ENCODE results near the gene VCAN.

VCAN gene

DNA sequence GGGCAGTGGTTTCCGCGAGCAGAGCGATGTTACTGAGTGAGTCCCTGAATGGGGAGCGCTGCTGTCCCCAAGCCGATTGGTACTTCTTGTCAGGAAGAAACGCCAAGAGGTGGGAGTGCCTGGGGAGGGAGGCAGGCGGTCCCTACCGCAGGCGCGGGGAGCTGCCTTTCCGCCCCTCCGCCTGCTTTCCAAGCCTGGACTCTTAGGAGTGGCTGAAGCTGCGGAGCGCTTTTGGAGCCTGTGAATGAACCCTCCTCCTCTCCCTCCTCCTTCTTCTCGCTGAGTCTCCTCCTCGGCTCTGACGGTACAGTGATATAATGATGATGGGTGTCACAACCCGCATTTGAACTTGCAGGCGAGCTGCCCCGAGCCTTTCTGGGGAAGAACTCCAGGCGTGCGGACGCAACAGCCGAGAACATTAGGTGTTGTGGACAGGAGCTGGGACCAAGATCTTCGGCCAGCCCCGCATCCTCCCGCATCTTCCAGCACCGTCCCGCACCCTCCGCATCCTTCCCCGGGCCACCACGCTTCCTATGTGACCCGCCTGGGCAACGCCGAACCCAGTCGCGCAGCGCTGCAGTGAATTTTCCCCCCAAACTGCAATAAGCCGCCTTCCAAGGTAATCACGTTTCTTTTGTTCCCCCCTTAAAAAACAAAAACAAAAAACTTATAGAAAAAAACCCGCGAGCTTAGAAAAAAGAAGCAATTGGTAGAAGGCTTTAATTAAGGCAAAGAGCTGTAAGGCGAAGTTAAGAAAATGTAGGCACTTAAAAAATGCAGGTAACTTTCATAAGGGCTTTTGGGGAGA lies at the start of gene VCAN:
Gene VCAN, plus strand, starts transcription at position 340 of the 808 bp plus-strand sequence. CDS start 11,775 bp downstream, outside the sequence.
- Histone ChIP-seq H3K4me3 (peak within 1 kb of the TSS; percentile 87), H3K36me3 (ENCODE audit: insufficient read depth, low read length) (no peaks in the 10 kb centered on the region), H3K27ac (no peak within 1 kb of the TSS), H3K9me3 (ENCODE audit: low read depth, low read length) (no peaks in the 10 kb centered on the region), H3K9ac (ENCODE audit: insufficient read length) (no peak within 1 kb of the TSS)
- TF ChIP-seq EZH2 (IDR thresholded peaks at IDR 0.05) (no peak), FOXP2 (optimal IDR thresholded peaks at IDR 0.05; ENCODE audit: control extremely low read depth, extremely low read length, insufficient read depth) (no peak), POLR2AphosphoS5 (IDR thresholded peaks at IDR 0.05; ENCODE audit: borderline replicate concordance, low read depth, low read length) (no peak)
- no peak for DNase-seq (ENCODE audit: low read depth, low spot score)

DNA sequence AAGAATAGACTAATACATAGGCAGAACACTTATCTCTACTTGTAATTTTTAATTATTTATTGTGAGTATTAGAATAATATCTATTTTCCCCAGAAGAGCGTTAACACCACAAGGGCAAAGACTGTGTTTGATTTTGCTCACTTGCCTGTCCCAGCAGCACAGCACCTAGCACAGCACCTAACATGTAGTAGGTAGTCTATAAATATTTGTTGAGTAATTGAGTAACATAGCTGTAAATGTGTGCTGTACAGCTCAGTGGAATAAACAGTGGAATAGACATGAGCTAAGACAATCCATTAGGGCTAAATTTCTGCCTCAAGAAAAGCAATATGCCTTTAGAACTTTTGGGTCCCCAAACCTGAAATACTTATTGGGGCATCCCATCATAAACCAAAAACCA lies 49.3 kb upstream of the VCAN start:
- Histone ChIP-seq H3K9ac (ENCODE audit: insufficient read length) (no peak overlapping the region), H3K36me3 (ENCODE audit: insufficient read depth, low read length) (no peaks in the 10 kb centered on the region), H3K4me3 (no peak overlapping the region), H3K27ac (no peak overlapping the region), H3K9me3 (ENCODE audit: low read depth, low read length) (no peaks in the 10 kb centered on the region; the same call in 1 of the 2 replicates)
- TF ChIP-seq EZH2 (IDR thresholded peaks at IDR 0.05), result no peak
- no peak for TF ChIP-seq POLR2AphosphoS5 (IDR thresholded peaks at IDR 0.05; ENCODE audit: borderline replicate concordance, low read depth, low read length)
- TF ChIP-seq FOXP2 (optimal IDR thresholded peaks at IDR 0.05; ENCODE audit: control extremely low read depth, extremely low read length, insufficient read depth), result no peak
- DNase-seq (ENCODE audit: low read depth, low spot score), result no peak

DNA sequence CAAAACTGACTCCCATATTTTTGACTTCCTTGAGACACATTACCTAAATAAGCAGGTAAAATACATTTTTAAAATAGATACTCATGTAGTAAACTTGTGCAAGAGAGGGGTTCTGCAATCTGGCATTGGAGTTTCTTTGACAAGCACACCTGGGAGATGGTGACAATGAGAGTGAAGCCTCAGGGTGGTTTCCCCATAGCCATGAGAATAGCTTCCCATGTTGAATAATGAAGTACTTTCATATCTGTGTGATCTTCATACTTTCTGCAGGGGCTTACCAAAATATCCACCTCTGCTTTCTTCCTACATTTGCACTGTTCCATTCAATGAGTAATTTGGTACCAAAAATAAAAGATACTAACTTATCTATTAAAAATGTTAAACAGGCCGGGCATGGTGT lies 44.7 kb upstream of the VCAN start:
- no peak overlapping the region for H3K4me3 ChIP-seq
- no peaks in the 10 kb centered on the region; the same call in 1 of the 2 replicates for H3K9me3 ChIP-seq (ENCODE audit: low read depth, low read length)
- no peak for TF ChIP-seq EZH2 (IDR thresholded peaks at IDR 0.05)
- no peak for TF ChIP-seq FOXP2 (optimal IDR thresholded peaks at IDR 0.05; ENCODE audit: control extremely low read depth, extremely low read length, insufficient read depth)
- TF ChIP-seq POLR2AphosphoS5 (IDR thresholded peaks at IDR 0.05; ENCODE audit: borderline replicate concordance, low read depth, low read length), result no peak
- H3K9ac ChIP-seq (ENCODE audit: insufficient read length), result no peak overlapping the region
- H3K36me3 ChIP-seq (ENCODE audit: insufficient read depth, low read length), result no peaks in the 10 kb centered on the region
- no peak for DNase-seq (ENCODE audit: low read depth, low spot score)
- no peak overlapping the region for H3K27ac ChIP-seq

DNA sequence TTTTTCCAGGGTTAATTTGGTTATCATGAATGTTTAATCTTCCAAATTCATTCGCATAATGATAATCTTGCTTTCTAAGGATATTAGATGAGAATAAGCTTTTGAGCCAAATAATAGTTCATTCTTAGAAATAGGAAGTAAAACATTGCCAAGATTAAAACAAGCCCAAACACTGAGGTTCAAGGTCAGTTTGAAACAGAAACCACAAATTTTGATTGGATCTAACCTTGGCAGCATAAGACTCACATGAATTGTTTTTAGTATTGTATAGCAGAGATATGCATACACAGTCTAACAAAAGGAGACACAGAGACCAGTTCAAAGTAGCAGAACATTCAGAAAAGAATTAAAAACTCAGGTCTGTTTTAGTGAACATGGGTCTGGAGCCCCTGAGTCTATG lies 43.4 kb upstream of the VCAN start:
- H3K9me3 ChIP-seq (ENCODE audit: low read depth, low read length), result no peaks in the 10 kb centered on the region; the same call in 1 of the 2 replicates
- H3K4me3 ChIP-seq, result no peak overlapping the region
- TF ChIP-seq POLR2AphosphoS5 (IDR thresholded peaks at IDR 0.05; ENCODE audit: borderline replicate concordance, low read depth, low read length) (no peak), FOXP2 (optimal IDR thresholded peaks at IDR 0.05; ENCODE audit: control extremely low read depth, extremely low read length, insufficient read depth) (no peak), EZH2 (IDR thresholded peaks at IDR 0.05) (no peak)
- no peak overlapping the region for H3K9ac ChIP-seq (ENCODE audit: insufficient read length)
- no peak for DNase-seq (ENCODE audit: low read depth, low spot score)
- no peak overlapping the region for H3K27ac ChIP-seq
- H3K36me3 ChIP-seq (ENCODE audit: insufficient read depth, low read length), result no peaks in the 10 kb centered on the region

DNA sequence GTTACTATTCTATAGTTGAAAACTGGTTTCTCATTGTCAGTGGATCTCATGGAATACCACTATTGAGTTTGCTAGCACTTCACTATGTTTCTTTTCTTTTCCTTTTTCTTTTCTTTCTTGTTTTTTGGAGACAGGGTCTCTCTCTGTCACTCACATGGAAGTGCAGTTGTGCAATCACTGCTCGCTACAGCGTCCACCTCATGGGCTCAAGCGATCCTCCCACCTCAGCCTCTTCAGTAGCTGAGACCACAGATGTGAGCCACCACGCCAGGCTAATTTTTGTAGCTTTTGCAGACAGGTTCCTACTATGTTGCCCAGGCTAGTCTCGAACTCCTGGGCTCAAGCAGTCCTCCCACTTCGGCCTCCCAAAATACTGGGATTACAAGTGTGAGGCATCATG lies 42.7 kb upstream of the VCAN start:
- Histone ChIP-seq H3K27ac (no peak overlapping the region), H3K4me3 (no peak overlapping the region), H3K9ac (ENCODE audit: insufficient read length) (no peak overlapping the region), H3K9me3 (ENCODE audit: low read depth, low read length) (no peaks in the 10 kb centered on the region; the same call in 1 of the 2 replicates), H3K36me3 (ENCODE audit: insufficient read depth, low read length) (no peaks in the 10 kb centered on the region)
- no peak for DNase-seq (ENCODE audit: low read depth, low spot score)
- TF ChIP-seq POLR2AphosphoS5 (IDR thresholded peaks at IDR 0.05; ENCODE audit: borderline replicate concordance, low read depth, low read length), result no peak
- no peak for TF ChIP-seq EZH2 (IDR thresholded peaks at IDR 0.05)
- TF ChIP-seq FOXP2 (optimal IDR thresholded peaks at IDR 0.05; ENCODE audit: control extremely low read depth, extremely low read length, insufficient read depth), result no peak

DNA sequence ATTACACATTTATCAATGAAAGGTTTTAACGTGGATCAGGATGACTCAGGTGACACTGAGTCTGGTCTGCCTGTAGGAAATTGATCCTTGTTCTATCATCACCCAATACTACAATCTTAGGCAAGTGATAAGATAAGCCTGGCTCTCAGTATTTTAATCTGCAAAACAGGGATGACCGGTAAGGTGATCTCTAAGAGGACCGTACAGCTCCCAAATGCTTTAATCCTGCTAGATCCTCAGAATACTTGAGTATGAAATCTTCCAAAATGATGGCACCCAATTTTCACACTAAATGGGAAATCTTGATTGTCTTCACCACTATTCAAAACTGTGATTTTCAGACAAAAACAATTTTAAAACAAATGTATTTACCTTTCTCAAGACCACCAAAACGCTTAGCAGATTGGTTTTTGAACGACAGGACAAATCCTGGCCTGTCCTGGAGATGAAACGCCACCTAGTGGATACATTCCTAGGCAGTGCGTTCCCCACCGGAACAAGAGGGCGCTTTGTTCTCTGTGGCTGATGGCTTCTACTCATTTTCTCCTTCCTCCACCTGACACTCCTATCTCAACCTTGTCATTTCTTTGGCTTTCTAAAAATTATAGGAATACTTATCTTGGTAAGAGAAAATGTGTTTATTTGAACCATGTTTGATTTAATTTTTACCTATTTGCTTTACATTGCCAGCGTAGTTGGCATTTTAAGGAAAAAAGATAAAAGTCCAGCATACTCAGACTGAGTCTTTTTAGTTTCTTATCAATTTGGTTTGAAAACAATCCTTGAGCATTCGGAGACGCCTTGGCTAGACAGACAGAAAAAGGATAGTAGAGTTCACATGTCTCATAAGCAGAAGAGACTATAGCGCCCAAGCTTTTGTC lies 41.2 kb upstream of the VCAN start:
- no peak overlapping the region for H3K27ac ChIP-seq
- no peaks in the 10 kb centered on the region for H3K36me3 ChIP-seq (ENCODE audit: insufficient read depth, low read length)
- peak; percentile 48 for DNase-seq (ENCODE audit: low read depth, low spot score)
- H3K4me3 ChIP-seq, result no peak overlapping the region
- H3K9ac ChIP-seq (ENCODE audit: insufficient read length), result no peak overlapping the region
- no peaks in the 10 kb centered on the region for H3K9me3 ChIP-seq (ENCODE audit: low read depth, low read length)
- TF ChIP-seq POLR2AphosphoS5 (IDR thresholded peaks at IDR 0.05; ENCODE audit: borderline replicate concordance, low read depth, low read length) (no peak), FOXP2 (optimal IDR thresholded peaks at IDR 0.05; ENCODE audit: control extremely low read depth, extremely low read length, insufficient read depth) (no peak), EZH2 (IDR thresholded peaks at IDR 0.05) (no peak)

DNA sequence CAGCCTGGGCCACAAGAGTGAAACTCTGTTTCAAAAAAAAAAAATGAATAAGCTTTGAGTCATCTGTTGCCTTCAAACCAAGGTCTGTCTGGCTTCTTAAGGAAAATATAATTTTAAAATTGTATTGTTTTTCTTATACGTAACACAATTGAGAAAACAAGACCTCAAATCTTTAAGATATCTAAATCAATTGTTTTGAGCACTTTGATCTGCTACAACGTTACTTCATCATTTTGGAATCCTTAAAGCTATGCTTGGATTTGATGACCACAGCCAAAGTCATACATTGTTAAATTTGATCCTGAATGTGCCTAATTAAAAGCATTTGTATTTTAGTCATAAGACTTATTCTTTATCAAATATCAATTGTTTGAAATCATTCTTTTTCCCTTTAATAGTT lies 37.7 kb upstream of the VCAN start:
- H3K36me3 ChIP-seq (ENCODE audit: insufficient read depth, low read length), result no peaks in the 10 kb centered on the region
- TF ChIP-seq EZH2 (IDR thresholded peaks at IDR 0.05) (no peak), POLR2AphosphoS5 (IDR thresholded peaks at IDR 0.05; ENCODE audit: borderline replicate concordance, low read depth, low read length) (no peak), FOXP2 (optimal IDR thresholded peaks at IDR 0.05; ENCODE audit: control extremely low read depth, extremely low read length, insufficient read depth) (no peak)
- no peak overlapping the region for H3K4me3 ChIP-seq
- H3K9ac ChIP-seq (ENCODE audit: insufficient read length), result no peak overlapping the region
- H3K27ac ChIP-seq, result no peak overlapping the region
- no peaks in the 10 kb centered on the region for H3K9me3 ChIP-seq (ENCODE audit: low read depth, low read length)
- no peak for DNase-seq (ENCODE audit: low read depth, low spot score)

DNA sequence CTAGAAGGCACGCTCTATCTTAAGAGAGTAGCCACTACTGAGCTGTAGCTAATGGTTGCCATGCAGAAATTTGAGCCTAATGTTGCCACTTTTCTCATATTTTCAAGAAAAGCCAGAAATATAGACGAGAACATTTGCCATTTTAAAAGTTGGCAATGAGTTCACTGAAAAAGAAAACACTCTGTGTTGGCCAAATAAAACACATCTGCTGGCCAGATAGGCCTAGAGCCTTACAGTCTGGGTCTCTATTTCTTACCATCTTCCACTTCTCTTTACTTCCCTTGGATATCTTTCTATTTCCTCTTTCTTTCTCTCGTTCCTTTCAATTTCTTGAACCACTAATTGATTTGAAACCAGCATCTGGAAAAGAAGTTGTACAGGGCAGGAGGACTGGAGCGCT lies 36.6 kb upstream of the VCAN start:
- DNase-seq (ENCODE audit: low read depth, low spot score), result no peak
- no peak overlapping the region for H3K4me3 ChIP-seq
- H3K9me3 ChIP-seq (ENCODE audit: low read depth, low read length), result no peaks in the 10 kb centered on the region
- no peaks in the 10 kb centered on the region for H3K36me3 ChIP-seq (ENCODE audit: insufficient read depth, low read length)
- no peak overlapping the region for H3K9ac ChIP-seq (ENCODE audit: insufficient read length)
- TF ChIP-seq EZH2 (IDR thresholded peaks at IDR 0.05) (no peak), FOXP2 (optimal IDR thresholded peaks at IDR 0.05; ENCODE audit: control extremely low read depth, extremely low read length, insufficient read depth) (no peak), POLR2AphosphoS5 (IDR thresholded peaks at IDR 0.05; ENCODE audit: borderline replicate concordance, low read depth, low read length) (no peak)
- no peak overlapping the region for H3K27ac ChIP-seq

All from SK-N-MC (cell line).